Right lobe of liver (tissue), 6 donors: ENCODE data around the gene SLC24A3. TPM values are rescaled to one million over a fixed set of nuclear protein-coding genes. Genes with fewer than 3 reads are reported as not detected.

Source experiments
- ATAC-seq, 4 donors: fragments of 200-7000 bp; cut with Tn5 transposase; one replicate each; pipeline ENCODE4 v1.9.1; 2020; ENCODE audit warnings: mild to moderate bottlenecking in 4 of 4, moderate library complexity in 4 of 4
- DNase-seq, 3 donors: peaks; one replicate each; pipeline ENCODE4 v3.0.0-alpha.2; 2020
- H3K27ac ChIP-seq, 3 donors: fragments of 200-600 bp; one replicate each; pipeline ENCODE4 v1.8.0; 2022
- H3K27me3 ChIP-seq, 2 donors: fragments of 200-600 bp; one replicate each; pipeline ENCODE4 v1.8.0; 2022
- H3K36me3 ChIP-seq, 4 donors: fragments of 200-600 bp; sonication (generic) in 1 of 4; one replicate each; pipeline versions ENCODE4 v1.5.1 to v1.8.0; 2017 to 2022; ENCODE audit warnings: control low read depth in 1 of 4
- H3K4me1 ChIP-seq, 4 donors: fragments of 200-600 bp; sonication (generic) in 1 of 4; one replicate each; pipeline versions ENCODE4 v1.5.1 to v1.8.0; 2017 to 2022; ENCODE audit warnings: control low read depth in 1 of 4
- H3K4me3 ChIP-seq, 3 donors: fragments of 200-600 bp; one replicate each; pipeline ENCODE4 v1.8.0; 2022
- H3K9me3 ChIP-seq, 4 donors: fragments of 200-600 bp; sonication (generic) in 1 of 4; one replicate each; pipeline versions ENCODE4 v1.5.1 to v1.8.0; 2017 to 2022; ENCODE audit warnings: control low read depth in 1 of 4
- CTCF ChIP-seq, 4 donors: fragments of 200-600 bp in 3 of 4; fragments of 450-650 bp in 1 of 4; IDR thresholded peaks; one replicate each; pipeline versions ENCODE4 v1.5.1 to v1.8.0; 2016 to 2022; ENCODE audit warnings: antibody characterized with exemption in 4 of 4, mild to moderate bottlenecking in 2 of 4
- POLR2A ChIP-seq: fragments of 450-650 bp; IDR thresholded peaks from one replicate; pipeline ENCODE4 v1.6.1; 2017; ENCODE audit warnings: antibody characterized with exemption, mild to moderate bottlenecking
- WGBS: methylation state at CpG from one replicate; pipeline ENCODE4 v1.1.6; 2018; ENCODE audit warnings: low coverage, low lambda C conversion rate; ENCODE audit not compliant: insufficient coverage; ENCODE audit errors: missing lambda C conversion rate; 5-methylcytosine and 5-hydroxymethylcytosine counted together
- intact Hi-C, 2 donors: fragments of 100-400 bp; cut with DNase I; formaldehyde crosslinking; loops; one replicate each; pipeline versions ENCODE4 v1.11.2 to v1.14.1; 2022
- total RNA-seq, 6 experiments: library from RNA; depleted of rRNA in 2 of 6; stranded (reverse); fragments of >200 nt in 2 of 6; fragmentation: NEBNext Ultra II Directional in 3 of 6; extraction: Animal tissue kit (Norgen Biotek cat#: 25700) in 3 of 6; gene quantifications; one replicate each; pipeline versions ENCODE4 v1.1.0 to v1.2.4, GENCODE V29; 2016 to 2023
- donor health status: DM: no; HTN: yes; CAD: no.
- donor health status: DM: no; HTN: no; CAD: no.
- donor health status: DM: no; HTN: no; CAD: no.
- donor health status: DM: no; HTN: yes; CAD: no.
- donor health status: DM: no; HTN: yes; CAD: no.

SLC24A3 gene
- total RNA-seq, 6 experiments from 2014 or later, result 0.06 to 0.49 (median 0.27) TPM

DNA sequence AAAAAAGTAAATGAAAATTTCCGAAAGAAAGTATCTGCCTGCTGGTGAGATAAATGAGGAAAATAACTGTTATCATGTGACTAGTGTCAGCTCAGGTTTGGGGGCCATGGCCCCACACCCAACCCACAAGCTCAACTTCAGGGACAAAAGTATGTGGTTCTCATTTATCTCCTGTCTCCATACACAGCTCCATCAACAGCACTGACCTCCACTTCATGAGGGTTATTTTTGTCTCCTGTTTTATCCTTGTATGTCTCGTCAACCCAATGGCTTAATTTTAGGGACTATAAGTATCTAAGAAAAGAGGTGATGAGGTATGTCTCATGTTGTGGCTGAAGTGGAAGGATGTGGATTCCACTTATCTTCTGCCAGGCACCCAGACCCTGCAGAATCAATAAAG, 274.0 kb downstream of the SLC24A3 start:
- intact Hi-C loops, result no loop called here
- TF ChIP-seq POLR2A (no peak), CTCF (IDR thresholded peaks at IDR 0.05) (no peak)
- no peak overlapping the region for H3K27ac ChIP-seq
- H3K9me3 ChIP-seq, result no peaks in the 10 kb centered on the region
- no peaks in the 10 kb centered on the region for H3K36me3 ChIP-seq
- ATAC-seq (no peak), DNase-seq (no peak)
- no peaks in the 10 kb centered on the region for H3K27me3 ChIP-seq
- no peaks in the 10 kb centered on the region for H3K4me1 ChIP-seq
- H3K4me3 ChIP-seq, result no peak overlapping the region
- WGBS, result 71% methylated on average over 2 of the region's 2 CpGs

- intact Hi-C loops, result no loop called here
- ATAC-seq, result no peak
- WGBS, result no CpG with 5 or more reads among the region's 1 CpG
Observed at GRCh38 chr20:19487420-19487819, 275.0 kb downstream of the SLC24A3 start.

DNA sequence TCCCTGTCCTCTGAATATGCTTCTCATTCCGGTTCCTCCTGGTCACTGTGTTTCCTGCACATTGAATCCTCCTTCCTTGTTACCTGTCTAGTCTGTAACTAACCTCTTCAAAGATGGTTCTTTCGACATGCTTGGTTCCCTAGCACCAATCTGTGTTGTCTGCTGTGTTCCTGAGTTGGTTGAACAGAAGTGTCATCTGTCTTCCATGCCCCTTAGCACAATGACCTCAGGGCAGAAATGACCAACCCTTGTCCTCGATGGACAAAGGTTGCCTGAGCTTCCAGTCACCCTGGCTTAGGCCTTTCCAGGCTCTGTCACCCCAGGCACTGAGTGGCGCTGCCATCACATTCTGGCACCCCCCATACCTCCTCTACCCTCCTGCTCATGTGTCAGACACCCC, 278.8 kb downstream of the SLC24A3 start:
- DNase-seq (no peak), ATAC-seq (no peak)
- H3K36me3 ChIP-seq, result no peaks in the 10 kb centered on the region
- WGBS, result 39% methylated on average over 3 of the region's 4 CpGs
- intact Hi-C loops, result no loop called here
- TF ChIP-seq CTCF (IDR thresholded peaks at IDR 0.05), result no peak
- TF ChIP-seq POLR2A, result no peak
- H3K27ac ChIP-seq, result no peak overlapping the region
- no peaks in the 10 kb centered on the region for H3K4me1 ChIP-seq
- no peaks in the 10 kb centered on the region for H3K27me3 ChIP-seq
- no peaks in the 10 kb centered on the region for H3K9me3 ChIP-seq
- H3K4me3 ChIP-seq, result no peak overlapping the region

More at GRCh38 chr20:19487420-19487819, 275.0 kb downstream of the SLC24A3 start:
- Histone ChIP-seq H3K36me3 (no peaks in the 10 kb centered on the region), H3K9me3 (no peaks in the 10 kb centered on the region), H3K4me1 (no peaks in the 10 kb centered on the region), H3K4me3 (no peak overlapping the region), H3K27me3 (no peaks in the 10 kb centered on the region), H3K27ac (no peak overlapping the region)
- no peak for TF ChIP-seq CTCF (IDR thresholded peaks at IDR 0.05)
- TF ChIP-seq POLR2A, result no peak
- no peak for DNase-seq

DNA sequence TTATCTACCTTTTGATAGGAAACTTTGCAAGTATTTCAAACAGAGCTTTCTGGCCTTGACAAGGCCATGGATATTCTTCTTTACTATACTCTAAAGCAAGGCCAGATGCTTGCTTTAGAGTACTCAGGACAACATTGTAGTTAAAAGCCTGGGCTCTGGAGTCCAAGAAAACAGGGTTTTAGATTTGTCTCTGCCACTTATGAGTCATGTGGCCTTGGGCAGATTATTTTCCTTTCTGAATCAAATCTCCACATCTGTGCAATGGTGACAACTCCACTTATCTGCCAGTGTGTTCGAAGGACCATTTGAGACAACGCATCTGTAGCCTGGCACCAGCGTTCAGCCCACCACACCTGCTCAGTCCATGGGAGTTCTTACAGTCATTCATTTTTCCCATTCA, 279.7 kb downstream of the SLC24A3 start:
- 64% methylated on average over 3 of the region's 3 CpGs for WGBS
- H3K27ac ChIP-seq, result no peak overlapping the region
- H3K27me3 ChIP-seq, result no peaks in the 10 kb centered on the region
- intact Hi-C loops, result no loop called here
- no peak overlapping the region for H3K4me3 ChIP-seq
- no peaks in the 10 kb centered on the region for H3K36me3 ChIP-seq
- DNase-seq (no peak), ATAC-seq (no peak)
- H3K4me1 ChIP-seq, result no peaks in the 10 kb centered on the region
- no peaks in the 10 kb centered on the region for H3K9me3 ChIP-seq
- no peak for TF ChIP-seq POLR2A
- no peak for TF ChIP-seq CTCF (IDR thresholded peaks at IDR 0.05)
